ENCODE measurements around the gene UST.
"Not testable (repeated sequence)": the region's sequence is repeated elsewhere in the genome, so short reads cannot be mapped to it uniquely, and the experiment has no call there.

Gene UST

DNA sequence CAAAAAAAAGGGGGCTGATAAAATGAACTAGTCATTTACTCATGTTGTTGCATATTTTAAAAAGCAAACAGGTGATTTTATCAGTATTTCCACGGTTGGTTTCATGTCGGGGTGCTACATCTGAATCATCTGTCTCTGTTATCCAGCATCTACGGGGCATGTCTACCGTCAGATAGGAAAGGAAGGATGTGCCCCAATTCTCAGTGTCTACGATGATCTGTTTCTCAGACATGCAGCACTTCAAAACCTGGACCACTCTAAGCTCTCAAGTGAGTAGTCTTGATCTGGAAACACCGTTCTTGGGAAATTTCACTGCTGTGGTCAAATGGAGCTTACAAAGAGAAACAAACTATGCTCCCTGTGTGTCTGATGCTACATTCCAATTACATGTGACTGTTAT, 330.4 kb downstream of the UST start:
- DNase-seq = no peak

DNA sequence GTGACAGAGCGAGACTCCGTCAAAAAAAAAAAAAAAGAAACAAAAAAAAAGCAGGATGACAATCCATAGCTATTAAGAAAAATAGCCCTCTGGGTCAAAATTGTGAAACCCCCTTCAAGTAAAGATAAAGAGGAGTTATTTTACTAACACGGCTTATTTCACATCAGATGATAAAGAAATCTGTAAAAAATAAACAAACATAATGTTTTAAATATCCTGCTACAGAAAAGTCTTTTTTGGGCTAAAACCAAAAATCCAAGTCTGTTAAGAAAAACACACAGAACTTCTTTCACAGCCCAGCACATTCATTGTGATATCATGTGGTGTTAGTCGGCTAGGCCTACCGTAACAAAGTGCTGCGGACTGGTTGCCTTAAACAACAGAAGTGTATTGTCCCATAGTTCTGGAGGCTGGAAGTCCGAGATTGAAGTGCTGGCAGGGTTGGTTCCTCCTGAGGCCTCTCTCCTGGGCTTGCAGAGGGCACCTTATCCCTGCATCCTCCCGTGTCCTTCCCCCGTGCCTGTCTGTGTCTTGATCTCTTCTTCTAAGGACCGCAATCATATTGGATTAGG, 331.5 kb downstream of the UST start:
- no peak for DNase-seq

DNA sequence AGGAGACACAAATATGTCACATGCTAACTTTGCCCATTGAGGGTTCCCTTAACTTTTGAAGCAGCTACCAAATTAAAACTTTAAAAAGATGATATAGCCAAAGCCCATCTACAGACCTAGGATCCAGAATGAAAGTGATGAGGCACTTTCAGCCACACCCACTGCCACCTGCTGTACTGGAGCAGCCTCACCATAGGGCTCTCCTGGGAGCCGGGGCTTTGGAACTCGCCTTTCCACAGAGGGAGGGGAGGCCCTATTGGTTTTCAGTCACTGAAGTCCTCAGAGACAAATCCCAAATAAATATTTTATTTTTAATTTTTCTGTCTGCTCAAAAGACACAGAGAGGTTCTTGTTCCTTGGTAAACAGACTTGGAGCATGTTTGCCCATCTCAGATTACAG, 332.6 kb downstream of the UST start:
- no peak for DNase-seq

DNA sequence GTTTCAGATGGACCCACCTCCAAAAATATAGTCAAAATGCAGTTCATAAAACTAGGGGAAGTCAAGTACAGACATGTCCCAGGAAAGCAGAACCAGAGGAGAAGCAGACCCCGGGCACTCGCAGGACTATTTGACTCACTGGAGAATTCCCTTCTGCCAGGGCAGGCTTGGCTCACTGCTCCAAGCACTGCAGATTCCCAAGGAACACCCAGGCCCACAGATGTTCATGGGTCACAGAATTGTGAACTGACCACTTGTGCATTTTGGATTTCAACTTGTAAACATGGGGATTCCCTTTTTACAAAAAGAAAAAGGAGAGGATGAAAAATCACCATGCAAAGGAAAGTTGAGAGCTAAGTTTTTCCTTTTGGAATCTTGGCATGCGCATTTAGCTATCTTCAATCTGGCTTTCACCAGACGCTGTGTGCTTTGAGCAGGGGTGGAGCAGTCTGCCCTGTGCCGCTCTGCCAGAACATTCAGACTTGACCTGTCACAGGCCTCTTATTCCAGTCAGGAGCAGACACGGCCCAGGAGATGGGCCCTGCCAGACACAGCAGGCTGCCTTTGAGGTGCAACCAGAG, 333.2 kb downstream of the UST start:
- peak; percentile 36 for DNase-seq

DNA sequence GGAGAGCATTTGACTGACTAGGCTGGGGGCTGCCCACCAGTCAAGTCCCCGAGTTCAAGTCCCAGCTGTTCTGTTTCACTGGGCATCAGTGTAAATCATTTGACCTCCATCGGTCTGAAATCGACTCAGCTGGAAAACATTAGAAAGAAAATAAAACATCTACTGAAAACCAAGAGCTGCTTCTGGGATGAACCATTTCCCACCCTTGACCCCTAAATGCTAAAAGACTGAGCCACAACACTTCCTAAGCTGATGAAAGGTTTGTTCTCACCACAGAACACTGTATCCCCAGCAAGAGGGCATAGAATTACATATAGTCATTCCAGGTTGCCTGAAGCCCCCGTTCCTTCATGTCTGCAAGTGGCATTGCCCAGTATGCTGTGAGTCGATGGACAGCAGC, 333.7 kb downstream of the UST start:
- no peak for DNase-seq

- no peak for DNase-seq
These were observed 334.5 kb downstream of the UST start for GRCh38 chr6:149081281-149081680.

GRCh38 chr6:149082320-149082719, 335.5 kb downstream of the UST start:
- DNase-seq = peak; percentile 57

DNA sequence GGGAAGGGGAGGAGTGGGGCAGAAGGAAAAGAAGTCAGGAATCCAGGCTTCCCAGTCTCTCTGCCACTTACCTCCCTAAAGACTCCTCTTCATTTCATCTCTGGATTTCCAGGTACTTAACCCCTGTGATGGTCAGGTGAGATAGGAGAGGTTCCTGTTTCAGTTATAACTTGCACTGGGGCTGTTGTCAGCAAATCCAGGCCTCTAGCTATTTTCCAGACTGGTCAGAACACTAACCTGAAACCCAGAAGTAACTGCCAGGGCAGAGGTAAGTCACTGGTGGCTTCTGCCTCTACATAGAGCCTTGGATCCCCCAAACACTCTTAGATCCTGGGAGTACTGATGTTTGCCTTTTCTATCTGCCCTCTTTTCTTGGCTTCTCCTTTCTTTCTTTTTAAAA, 337.2 kb downstream of the UST start:
- DNase-seq = no peak

- no peak for DNase-seq
These were observed 338.2 kb downstream of the UST start for GRCh38 chr6:149084808-149085556.

- no peak for DNase-seq
These were observed 338.7 kb downstream of the UST start for GRCh38 chr6:149085557-149085938.

GRCh38 chr6:149086363-149086762, 339.5 kb downstream of the UST start:
- DNase-seq = no peak

DNA sequence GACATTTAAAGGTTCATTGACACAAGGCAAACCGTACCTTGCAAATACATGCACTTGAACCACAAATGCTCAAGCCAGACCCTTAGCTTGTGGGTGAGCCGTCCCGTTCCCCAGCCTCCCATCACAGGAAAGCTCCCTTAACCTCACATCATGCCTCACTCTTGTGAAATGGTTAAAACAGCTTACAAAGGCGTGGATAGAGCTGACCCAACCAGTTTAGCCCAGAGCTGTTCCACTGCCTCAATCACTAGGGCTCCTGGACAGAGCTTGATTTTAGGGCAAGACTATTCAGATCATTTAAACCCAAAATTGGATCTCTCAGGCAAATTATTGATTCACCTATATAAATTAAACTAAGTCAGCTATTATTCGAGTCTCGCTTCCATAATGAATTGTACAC, 341.1 kb downstream of the UST start:
- DNase-seq = no peak

- no peak for DNase-seq
These were observed 341.5 kb downstream of the UST start for GRCh38 chr6:149088361-149088760.

DNA sequence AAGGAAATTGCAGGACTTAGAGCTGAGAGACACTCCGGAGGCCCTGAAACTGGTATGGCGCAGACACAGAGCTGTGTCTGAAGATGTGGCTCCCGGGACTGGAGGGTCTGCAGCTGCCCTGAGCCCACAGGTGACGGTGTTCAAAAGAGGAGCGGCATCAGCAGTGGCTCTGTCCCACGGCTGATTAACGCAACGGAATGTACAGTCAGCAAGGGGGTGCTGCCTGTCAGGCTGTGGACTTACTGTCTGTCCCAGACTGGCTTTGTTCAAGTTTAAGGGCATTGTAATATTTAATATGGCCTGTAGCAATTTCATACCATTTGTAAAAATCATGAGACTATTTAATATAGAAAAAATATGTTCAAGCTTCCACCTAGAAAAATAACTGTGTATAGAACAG, 342.7 kb downstream of the UST start:
- DNase-seq = peak; percentile 30

DNA sequence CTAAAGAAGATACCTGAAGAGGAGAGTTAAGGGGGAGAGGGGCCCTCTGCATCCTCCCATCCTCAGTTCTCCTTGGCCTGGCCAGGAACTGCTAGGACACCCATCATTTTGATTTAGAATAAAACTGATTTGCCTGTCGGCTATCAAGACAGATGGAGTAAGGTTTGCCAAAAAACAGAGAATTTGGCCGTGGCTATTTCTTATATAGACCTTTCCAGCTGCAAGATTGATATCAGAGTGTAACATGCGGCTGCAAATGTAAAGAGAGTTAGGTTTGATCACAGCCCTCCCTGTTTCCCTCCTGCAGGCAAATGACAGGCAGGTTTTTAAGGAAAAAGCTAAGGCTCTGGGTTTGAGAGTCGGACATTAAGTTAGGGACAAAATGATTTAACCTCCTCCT, 344.1 kb downstream of the UST start:
- DNase-seq = no peak

GRCh38 chr6:149093643-149094042, 346.8 kb downstream of the UST start:
- DNase-seq = no peak

DNA sequence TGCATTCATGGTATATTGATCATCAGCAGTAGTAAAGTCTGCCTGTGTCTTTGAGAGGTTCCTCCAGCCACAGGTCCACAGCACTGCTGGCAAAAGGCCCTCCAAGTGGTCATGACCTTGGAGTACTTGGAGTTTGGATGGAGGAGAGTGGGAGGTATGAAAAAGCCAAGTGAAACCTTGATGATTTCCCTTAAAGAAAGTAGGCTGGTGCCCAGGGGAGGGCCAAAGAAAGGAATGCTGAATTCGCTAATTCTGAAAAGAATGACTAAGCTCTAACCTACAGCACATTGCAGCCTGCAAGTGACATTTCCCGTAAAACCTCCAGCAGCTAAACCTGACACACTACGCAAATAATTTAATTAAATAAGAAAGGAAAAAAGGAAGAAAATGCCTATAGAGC, 347.3 kb downstream of the UST start:
- DNase-seq = no peak

DNA sequence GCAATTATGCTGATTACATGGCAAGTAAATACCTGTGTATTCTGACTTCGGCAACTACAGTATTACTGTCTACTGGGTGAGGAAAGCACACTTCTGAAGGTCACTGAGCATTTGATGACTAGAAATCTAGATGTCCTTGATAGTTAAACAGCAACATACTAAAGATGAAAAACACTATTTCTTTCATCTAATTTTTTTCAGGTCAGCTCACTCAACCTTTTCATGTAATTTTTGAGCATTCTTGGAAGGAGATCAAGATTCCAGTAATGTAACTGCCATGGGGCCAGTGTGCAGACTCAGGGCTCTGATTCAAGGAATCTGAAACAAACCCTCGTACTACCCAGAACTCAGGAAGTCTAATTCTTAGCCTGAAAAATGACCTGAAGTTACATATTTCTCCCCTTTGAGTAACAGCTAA, 348.1 kb downstream of the UST start:
- no peak for DNase-seq

DNA sequence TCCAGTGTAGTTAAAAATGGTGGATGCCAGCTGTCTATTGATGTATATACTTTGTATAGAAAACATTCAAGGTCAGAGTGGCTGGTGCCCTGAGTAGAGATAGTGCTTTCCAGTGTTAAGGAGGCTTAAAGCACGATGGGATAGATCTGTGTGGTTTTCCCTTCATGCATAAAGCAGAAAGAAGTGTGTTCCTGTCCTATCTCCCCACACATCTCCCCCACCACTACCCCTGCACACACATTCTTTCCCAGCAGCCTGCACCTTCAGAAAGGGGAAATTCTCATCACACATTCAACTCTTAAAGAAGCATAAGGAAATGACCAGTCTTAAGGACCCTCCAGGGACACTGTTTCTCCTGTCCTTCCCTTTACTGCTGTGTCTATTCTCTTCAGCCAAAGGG, 349.0 kb downstream of the UST start:
- DNase-seq = peak; percentile 50

- DNase-seq = no peak
These were observed 351.0 kb downstream of the UST start for GRCh38 chr6:149097794-149098193.

DNA sequence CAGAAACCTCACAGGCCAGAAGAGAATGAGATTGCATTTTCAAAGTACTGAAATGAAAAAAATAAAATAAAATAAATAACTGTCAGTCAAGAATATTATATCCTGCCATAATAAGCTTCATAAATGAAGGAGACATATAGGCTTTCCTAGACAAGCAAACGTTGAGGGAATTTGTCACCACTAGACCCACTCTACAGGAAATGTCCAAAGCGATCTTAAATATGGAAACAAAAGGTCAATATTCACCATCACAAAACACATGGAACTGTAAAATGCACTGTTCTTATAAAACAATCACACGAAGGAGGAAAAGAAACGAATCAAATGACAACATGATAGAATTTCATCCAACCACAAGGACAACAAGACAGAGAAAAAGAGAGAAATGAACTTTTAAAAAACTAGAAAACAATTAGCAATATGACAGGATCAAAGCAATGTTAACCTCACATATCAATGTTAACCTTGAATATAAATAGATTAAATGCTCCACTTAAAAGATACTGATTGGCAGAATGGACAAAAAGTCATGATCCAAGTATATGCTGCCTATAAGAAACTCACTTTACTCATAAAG, 352.0 kb downstream of the UST start:
- DNase-seq = no peak

- no peak for DNase-seq
These were observed 355.5 kb downstream of the UST start for GRCh38 chr6:149102324-149102723.

DNA sequence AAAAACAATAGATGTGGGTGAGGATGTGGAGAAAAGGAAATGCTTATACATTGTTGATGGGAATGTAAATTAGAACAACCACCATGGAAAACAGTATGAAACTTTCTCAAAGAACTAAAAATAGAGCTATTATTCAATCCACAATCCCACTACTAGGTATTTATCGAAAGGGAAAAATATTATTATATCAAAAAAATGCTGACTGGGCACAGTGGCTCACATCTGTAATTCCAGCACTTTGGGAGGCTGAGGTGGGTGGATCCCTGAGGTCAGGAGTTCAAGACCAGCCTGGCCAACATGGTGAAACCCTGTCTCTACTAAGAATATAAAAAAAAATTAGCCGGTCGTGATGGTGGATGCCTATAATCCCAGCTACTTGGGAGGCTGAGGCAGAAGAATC, 357.1 kb downstream of the UST start:
- DNase-seq = not testable (repeated sequence)

DNA sequence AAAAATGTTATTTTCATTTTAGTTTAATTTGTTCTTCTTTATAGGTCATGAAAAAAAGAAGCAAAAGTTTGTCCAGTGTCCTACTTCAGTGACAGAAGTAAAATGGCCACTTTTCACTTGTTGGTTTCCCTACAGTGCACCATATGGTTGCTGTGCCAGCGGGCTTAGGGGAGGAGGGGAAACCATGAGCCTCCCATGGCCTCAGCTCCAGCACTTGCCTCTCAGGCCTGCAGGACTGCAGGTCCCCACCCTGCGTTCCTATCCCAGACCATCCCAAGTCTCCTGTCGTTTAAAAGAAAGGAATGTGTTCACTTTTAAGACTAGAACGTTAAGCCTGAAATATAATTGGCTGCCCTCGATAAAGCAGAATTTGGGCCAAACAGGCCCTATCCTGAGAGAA, 360.7 kb downstream of the UST start:
- DNase-seq = no peak

All from GDM1 (cell line).